Heart right ventricle (tissue), 16 donors: ENCODE measurements around the gene PARD6G. TPM values are rescaled to one million over a fixed set of nuclear protein-coding genes. Genes with fewer than 3 reads are reported as not detected.
"Not testable (repeated sequence)": the region's sequence is repeated elsewhere in the genome, so short reads cannot be mapped to it uniquely, and the experiment has no call there.

Experiments used
- ATAC-seq, 8 donors: fragments of 200-7000 bp; cut with Tn5 transposase; one replicate each; pipeline ENCODE4 v1.9.1; 2020; ENCODE audit warnings: mild to moderate bottlenecking in 8 of 8, moderate library complexity in 8 of 8, moderate number of reproducible peaks in 1 of 8
- DNase-seq, 2 donors: peaks; one replicate each; pipeline ENCODE4 v3.0.0-alpha.2; 2020
- H3K27ac ChIP-seq, 10 donors: fragments of 200-600 bp; sonication (generic) in 2 of 10; one replicate each; pipeline versions ENCODE4 v1.5.0 to v1.8.0; 2020 to 2022; ENCODE audit warnings: mild to moderate bottlenecking in 3 of 10
- H3K27me3 ChIP-seq, 7 donors: fragments of 200-600 bp; one replicate each; pipeline ENCODE4 v1.8.0; 2021 to 2022; ENCODE audit warnings: mild to moderate bottlenecking in 2 of 7
- H3K36me3 ChIP-seq, 9 donors: fragments of 200-600 bp; sonication (generic) in 1 of 9; one replicate each; pipeline versions ENCODE4 v1.5.0 to v1.8.0; 2020 to 2022; ENCODE audit warnings: mild to moderate bottlenecking in 2 of 9
- H3K4me1 ChIP-seq, 9 donors: fragments of 200-600 bp; sonication (generic) in 1 of 9; one replicate each; pipeline versions ENCODE4 v1.5.0 to v1.8.0; 2020 to 2022; ENCODE audit warnings: mild to moderate bottlenecking in 4 of 9
- H3K4me3 ChIP-seq, 10 donors: fragments of 200-600 bp; sonication (generic) in 2 of 10; one replicate each; pipeline versions ENCODE4 v1.5.0 to v1.8.0; 2020 to 2022; ENCODE audit warnings: mild to moderate bottlenecking in 7 of 10, moderate library complexity in 2 of 10
- H3K9me3 ChIP-seq, 11 donors: fragments of 200-600 bp in 10 of 11; sonication (generic) in 2 of 11; one replicate each; pipeline versions ENCODE4 v1.5.0 to v1.8.0; 2013 to 2022; ENCODE audit warnings: mild to moderate bottlenecking in 2 of 11, control low read depth in 1 of 11, moderate library complexity in 1 of 11
- CTCF ChIP-seq, 9 donors: fragments of 200-600 bp; sonication (generic) in 2 of 9; IDR thresholded peaks; one replicate each; pipeline versions ENCODE4 v1.5.0 to v1.8.0; 2021 to 2022; ENCODE audit warnings: antibody characterized with exemption in 9 of 9, mild to moderate bottlenecking in 5 of 9, moderate library complexity in 1 of 9
- WGBS, 2 donors: extraction: QIAGEN DNeasy Blood & Tissue Kit; methylation state at CpG; one replicate each; pipeline ENCODE4 v1.1.7; 2013; ENCODE audit warnings: inconsistent platforms in 1 of 2; 5-methylcytosine and 5-hydroxymethylcytosine counted together
- intact Hi-C, 10 donors: fragments of 100-400 bp; cut with DNase I; formaldehyde crosslinking; loops; one replicate each; pipeline versions ENCODE4 v1.11.1 to v1.14.2; 2022
- polyA plus RNA-seq, 2 donors: library from polyadenylated mRNA; stranded (reverse); fragments of 200-250 nt; gene quantifications; one replicate each; pipeline ENCODE4 v1.2.3, GENCODE V29; 2013
- total RNA-seq, 10 donors: library from RNA; stranded (reverse); fragmentation: NEBNext Ultra II Directional in 3 of 10; extraction: Animal tissue kit (Norgen Biotek cat#: 25700) in 3 of 10; gene quantifications; one replicate each; pipeline versions ENCODE4 v1.2.1 to v1.2.4, GENCODE V29; 2021 to 2023
- donor health status: Arrhythmogenic right ventricular cardiomyopathy.
- donor health status: ischemic (EF 13 %, LVEDD 7.1; RV severe dilation, severe dysfunction).
- donor health status: healthy with polysubstance abuse.
- donor health status: DM: no; HTN: yes; CAD: no.
- donor health status: DM: no; HTN: no; CAD: no.
- donor health status: ischemic (EF 25% LVEDD 6.9; RV normal size, moderate dysfunction).
- donor health status: ischemic (EF 25% LVEDD 5.7; RV mildly dilated, moderate dysfunction).
- donor health status: healthy.
- donor health status: DM: yes; HTN: yes; CAD: no.
- donor health status: Ischemic cardiomyopathy.
- donor health status: ischemic (EF 35%, LVEDD 5.7; RV mildly dilated, moderate dysfunction).
- donor health status: nonischemic (EF 11% LVEDD 7.7; RV severe dilation, severe dysfunction).
- donor health status: DM: yes; HTN: yes; CAD: no.
- donor health status: PGD.
- donor health status: ischemic (EF 29% LVEDD 5.4; RV normal size, mild dysfunction).
- donor health status: nonischemic (EF 23%, LVEDD 6.1; RV moderate dilation, normal function).

The PARD6G gene
- total and polyA plus RNA-seq, 12 donors = 0.77 to 3.8 (median 2.6) TPM

- WGBS, 2 donors = 70 to 78% methylated on average over 5 of the region's 5 CpGs
- ATAC-seq (no peak), DNase-seq (no peak)
- no peak for TF ChIP-seq CTCF (IDR thresholded peaks at IDR 0.05)
- Histone ChIP-seq H3K36me3 (no peaks in the 10 kb centered on the region), H3K27ac (no peak overlapping the region), H3K4me3 (no peak overlapping the region), H3K4me1 (no peaks in the 10 kb centered on the region), H3K27me3 (peaks cover 0 to 4% (median 0%) of the 10 kb centered on the region in 7 donors), H3K9me3 (peaks cover 0 to 8% (median 0%) of the 10 kb centered on the region in 11 donors)
- intact Hi-C loops = no loop called here
These were observed 7.5 kb downstream of the PARD6G start for GRCh38 chr18:80239830-80240229.

GRCh38 chr18:80238651-80239260 is 8.6 kb downstream of the PARD6G start:
- H3K36me3 ChIP-seq = no peaks in the 10 kb centered on the region
- H3K27me3 ChIP-seq = no peaks in the 10 kb centered on the region
- no peaks in the 10 kb centered on the region for H3K4me1 ChIP-seq
- no peak overlapping the region for H3K27ac ChIP-seq
- DNase-seq (no peak), ATAC-seq (no peak)
- intact Hi-C loops = no loop called here
- TF ChIP-seq CTCF (IDR thresholded peaks at IDR 0.05) = no peak
- H3K9me3 ChIP-seq = peaks cover 0 to 8% (median 0%) of the 10 kb centered on the region in 11 donors
- no peak overlapping the region for H3K4me3 ChIP-seq
- 81 to 82% methylated on average over 12 of the region's 12 CpGs for WGBS, 2 donors

- intact Hi-C loops, H3K4me3 ChIP-seq, H3K4me1 ChIP-seq, H3K27me3 ChIP-seq, ATAC-seq, H3K9me3 ChIP-seq, H3K27ac ChIP-seq, H3K36me3 ChIP-seq, DNase-seq: not testable (repeated sequence)
These were observed 9.8 kb downstream of the PARD6G start for GRCh38 chr18:80237519-80237918.

- Histone ChIP-seq H3K27ac (no peak overlapping the region), H3K9me3 (peaks cover 0 to 8% (median 0%) of the 10 kb centered on the region in 11 donors), H3K36me3 (no peaks in the 10 kb centered on the region), H3K27me3 (no peaks in the 10 kb centered on the region), H3K4me1 (peaks cover 0 to under 1% (median 0%) of the 10 kb centered on the region in 9 donors), H3K4me3 (no peak overlapping the region)
- intact Hi-C loops = no loop called here
- no peak for DNase-seq
- no peak for ATAC-seq
- WGBS, 2 donors = 90 to 96% methylated on average over 2 of the region's 2 CpGs
- TF ChIP-seq CTCF (IDR thresholded peaks at IDR 0.05) = no peak
These were observed 12.9 kb downstream of the PARD6G start for GRCh38 chr18:80234398-80234797.

- WGBS, 2 donors = 84 to 89% methylated on average over 8 of the region's 8 CpGs
- ATAC-seq (no peak), DNase-seq (no peak)
- Histone ChIP-seq H3K4me3 (no peak overlapping the region), H3K27me3 (no peaks in the 10 kb centered on the region), H3K4me1 (peaks cover 0 to 5% (median 0%) of the 10 kb centered on the region in 9 donors), H3K27ac (no peak overlapping the region), H3K36me3 (no peaks in the 10 kb centered on the region), H3K9me3 (peaks cover 0 to 8% (median 0%) of the 10 kb centered on the region in 11 donors)
- no peak for TF ChIP-seq CTCF (IDR thresholded peaks at IDR 0.05)
- intact Hi-C loops = no loop called here
These were observed 13.4 kb downstream of the PARD6G start for GRCh38 chr18:80233899-80234298.
